Lung microvascular endothelial cell (primary cell): ENCODE measurements around the gene RAB4B. TPM values are rescaled to one million over a fixed set of nuclear protein-coding genes. Genes with fewer than 3 reads are reported as not detected.
"Not testable (repeated sequence)": the region's sequence is repeated elsewhere in the genome, so short reads cannot be mapped to it uniquely, and the experiment has no call there.

Source experiments
- DNase-seq, 2 donors: peaks; one replicate each; pipeline versions ENCODE4 v3.0.0 to v3.0.0-alpha.2; 2010; ENCODE audit warnings: low read depth in 2 of 2
- total RNA-seq: library from RNA; depleted of rRNA; stranded (reverse); fragments of >200 nt; gene quantifications from 2 replicates; pipeline ENCODE4 v1.2.1, GENCODE V29; 2014

Gene RAB4B
- total RNA-seq, 1 donor from 2014 or later: 14.1 TPM

GRCh38 chr19:40822704-40823553, 44.9 kb downstream of the RAB4B start:
- not testable (repeated sequence) for DNase-seq

- DNase-seq: not testable (repeated sequence)
These were observed 46.9 kb downstream of the RAB4B start for GRCh38 chr19:40824916-40825315.

GRCh38 chr19:40825460-40826095, 47.5 kb downstream of the RAB4B start:
- DNase-seq: not testable (repeated sequence)

- DNase-seq: not testable (repeated sequence)
These were observed 48.3 kb downstream of the RAB4B start for GRCh38 chr19:40826312-40826698.

- DNase-seq: not testable (repeated sequence)
These were observed 48.8 kb downstream of the RAB4B start for GRCh38 chr19:40826699-40827385.

GRCh38 chr19:40827386-40828247, 49.6 kb downstream of the RAB4B start:
- DNase-seq: no peak

GRCh38 chr19:40829205-40829604, 51.2 kb downstream of the RAB4B start:
- DNase-seq: no peak

- not testable (repeated sequence) for DNase-seq
These were observed 52.7 kb downstream of the RAB4B start for GRCh38 chr19:40830741-40831140.

GRCh38 chr19:40831502-40832430, 53.7 kb downstream of the RAB4B start:
- no peak for DNase-seq

- DNase-seq: not testable (repeated sequence)
These were observed 54.4 kb downstream of the RAB4B start for GRCh38 chr19:40832431-40832790.

GRCh38 chr19:40833728-40834533, 55.9 kb downstream of the RAB4B start:
- DNase-seq: not testable (repeated sequence)

- no peak for DNase-seq
These were observed 58.8 kb downstream of the RAB4B start for GRCh38 chr19:40836754-40837429.

GRCh38 chr19:40838477-40838876, 60.4 kb downstream of the RAB4B start:
- not testable (repeated sequence) for DNase-seq

- not testable (repeated sequence) for DNase-seq
These were observed 64.0 kb downstream of the RAB4B start for GRCh38 chr19:40842012-40842411.

- DNase-seq: not testable (repeated sequence)
These were observed 65.1 kb downstream of the RAB4B start for GRCh38 chr19:40842997-40843652.

GRCh38 chr19:40843653-40844052, 65.6 kb downstream of the RAB4B start:
- not testable (repeated sequence) for DNase-seq
